ENCODE data around the gene MYL3.
"Not testable (repeated sequence)": the region's sequence is repeated elsewhere in the genome, so short reads cannot be mapped to it uniquely, and the experiment has no call there.

The MYL3 gene

GRCh38 chr3:46823314-46823713 is 39.9 kb downstream of the MYL3 start:
- DNase-seq = not testable (repeated sequence)

- DNase-seq = no peak
These were observed 41.7 kb downstream of the MYL3 start for GRCh38 chr3:46821553-46821952.

DNA sequence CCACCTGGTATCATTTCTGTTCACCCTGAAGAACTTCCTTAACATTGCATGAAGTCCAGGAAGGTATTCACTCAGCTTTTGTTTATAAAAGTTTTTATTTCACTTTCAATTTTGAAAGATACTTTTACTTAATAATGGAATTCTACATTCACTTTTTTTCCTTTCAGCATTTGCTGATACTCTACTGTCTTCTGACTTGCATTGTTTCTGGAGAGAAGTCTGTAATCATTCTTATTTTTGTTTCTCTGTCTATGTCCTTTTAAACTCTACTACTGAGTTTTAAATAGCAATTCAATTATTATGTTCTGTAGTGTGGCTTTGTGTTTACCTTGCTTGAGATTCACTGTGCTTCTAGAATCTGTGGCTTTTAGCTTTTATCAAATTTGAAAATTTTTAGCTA is 42.4 kb downstream of the MYL3 start:
- DNase-seq = no peak

DNA sequence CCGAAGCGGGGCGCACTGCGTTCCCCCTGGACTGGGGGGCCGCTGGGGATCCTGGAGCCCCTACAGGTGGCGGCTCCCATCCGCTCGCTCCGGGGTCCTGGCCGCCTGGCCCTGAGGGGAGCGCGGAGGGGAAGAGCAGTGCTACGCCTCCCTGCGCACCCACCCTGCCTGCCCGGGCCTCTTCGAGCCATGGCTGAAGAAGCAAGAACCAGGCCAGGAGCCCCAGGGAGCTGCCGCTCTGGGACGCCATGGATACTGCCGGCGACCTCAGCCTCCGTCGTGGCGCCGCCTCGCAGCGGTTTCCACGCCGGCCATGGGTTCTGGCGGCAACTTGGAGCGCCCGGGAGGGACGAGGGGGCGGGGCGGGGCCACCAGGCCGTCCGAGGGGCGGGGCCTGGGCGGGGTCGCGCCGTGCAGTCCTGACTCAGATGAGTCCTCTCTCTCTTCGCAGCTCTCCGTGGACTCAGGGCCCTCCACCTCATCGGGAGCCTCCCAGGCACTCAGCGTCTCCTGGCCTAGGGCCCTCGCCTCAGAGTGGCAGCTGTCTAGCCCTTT is 50.9 kb downstream of the MYL3 start:
- no peak for DNase-seq

DNA sequence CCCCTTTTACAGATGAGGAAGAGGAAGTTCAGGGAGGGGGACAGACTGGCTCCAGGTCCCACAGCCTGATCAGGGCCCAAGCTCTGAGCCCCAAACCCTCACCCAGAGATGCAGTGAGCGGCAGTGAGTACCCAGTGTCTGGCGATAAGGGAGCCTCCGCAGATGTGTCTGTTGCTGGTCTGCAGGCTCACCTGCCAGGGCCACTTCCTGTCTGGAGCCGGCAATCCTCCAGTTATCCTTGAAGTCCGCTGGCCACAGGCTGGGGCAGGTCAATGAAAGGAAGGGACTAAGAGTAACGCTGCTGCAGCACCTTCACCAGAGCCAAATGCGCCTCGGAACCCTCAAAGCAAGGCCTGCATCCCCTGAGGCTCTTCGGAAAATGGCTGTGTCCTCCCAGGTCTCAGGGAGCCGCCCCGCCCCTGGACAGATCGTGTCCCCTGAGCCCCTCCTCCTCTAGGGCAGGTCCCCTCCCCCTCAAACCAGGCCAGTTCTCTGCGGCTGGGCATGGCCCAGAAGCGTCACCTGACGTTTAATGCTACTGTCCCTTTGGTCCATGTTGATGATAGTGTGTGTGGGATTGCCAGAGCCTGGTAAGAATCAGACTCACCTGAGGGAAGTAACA is 51.5 kb downstream of the MYL3 start:
- no peak for DNase-seq

- DNase-seq = not testable (repeated sequence)
These were observed 54.5 kb downstream of the MYL3 start for GRCh38 chr3:46808766-46809165.
